H1 (cell line): ENCODE measurements around the gene CGN. TPM values are rescaled to one million over a fixed set of nuclear protein-coding genes. Genes with fewer than 3 reads are reported as not detected.

Experiments
- CTCF ChIA-PET: fragments of 300-600 bp; sonication (Branson Sonifier 250); formaldehyde crosslinking; loops from one replicate; lab custom pipeline; 2021; ENCODE audit not compliant: partially characterized antibody; lab: Charles Lee
- POLR2A ChIA-PET: fragments of 300-600 bp; sonication (Branson Sonifier 250); formaldehyde crosslinking; loops from one replicate; lab custom pipeline; 2021; ENCODE audit warnings: inconsistent platforms; ENCODE audit not compliant: partially characterized antibody; lab: Charles Lee
- DNase-seq, 2 experiments: peaks; one replicate each; pipeline versions ENCODE4 v3.0.0 to v3.0.0-alpha.2; 2010 to 2022; ENCODE audit warnings: low spot score in 2 of 2, low read depth in 1 of 2, mixed read lengths in 1 of 2
- FAIRE-seq: peaks from 2 replicates; lab custom pipeline; 2011; peaks lifted over from hg19 to GRCh38; lab: Jason Lieb, UNC
- H2AFZ ChIP-seq: 2 replicates; pipeline ENCODE4 v1.8.1; 2012; ENCODE audit warnings: low read length, inconsistent platforms
- H2AK5ac ChIP-seq: 2 replicates; pipeline ENCODE4 v1.6.1; 2013; ENCODE audit warnings: low read depth, low read length
- H2BK120ac ChIP-seq: replicated peaks from 2 replicates; pipeline ENCODE3; 2013; ENCODE audit warnings: low read depth, low read length, inconsistent platforms
- H2BK12ac ChIP-seq: 2 replicates; pipeline ENCODE4 v1.6.1; 2013; ENCODE audit warnings: low read depth, low read length
- H2BK15ac ChIP-seq: 2 replicates; pipeline ENCODE4 v1.6.1; 2013; ENCODE audit warnings: low read length
- H2BK20ac ChIP-seq: 2 replicates; pipeline ENCODE4 v1.6.1; 2013; ENCODE audit warnings: low read length
- H2BK5ac ChIP-seq: 2 replicates; pipeline ENCODE4 v1.6.1; 2013; ENCODE audit warnings: low read depth, low read length
- H3K14ac ChIP-seq: 2 replicates; pipeline ENCODE4 v1.6.1; 2013; ENCODE audit warnings: inconsistent platforms; ENCODE audit not compliant: insufficient read length
- H3K18ac ChIP-seq: 2 replicates; pipeline ENCODE4 v1.6.1; 2013; ENCODE audit warnings: low read length; ENCODE audit errors: extremely low read depth
- H3K23ac ChIP-seq: 2 replicates; pipeline ENCODE4 v1.6.1; 2013; ENCODE audit warnings: inconsistent platforms; ENCODE audit not compliant: insufficient read length
- H3K23me2 ChIP-seq: 2 replicates; pipeline ENCODE4 v1.6.1; 2013; ENCODE audit warnings: low read depth, low read length
- H3K27ac ChIP-seq: 2 replicates; pipeline ENCODE4 v1.6.1; 2011; ENCODE audit warnings: low read depth, low read length, inconsistent platforms
- H3K27me3 ChIP-seq, 4 experiments: replicated peaks in 1 of 4; 1 replicate in 1 of 4; 2 replicates in 3 of 4; pipeline versions ENCODE4 v1.6.1 to v1.8.1; 2011 to 2013; ENCODE audit warnings: low read length in 3 of 4, mild to moderate bottlenecking in 3 of 4, inconsistent platforms in 2 of 4, mixed read lengths in 2 of 4, moderate library complexity in 1 of 4; ENCODE audit not compliant: control insufficient read depth in 3 of 4, insufficient read depth in 3 of 4; ENCODE audit errors: extremely low read depth in 1 of 4
- H3K36me3 ChIP-seq, 4 experiments: 2 replicates each; pipeline versions ENCODE4 v1.6.1 to v1.8.1; 2011 to 2013; ENCODE audit warnings: mild to moderate bottlenecking in 4 of 4, low read length in 3 of 4, moderate library complexity in 2 of 4, control low read depth in 1 of 4, inconsistent platforms in 1 of 4; ENCODE audit not compliant: insufficient read depth in 4 of 4, control insufficient read depth in 2 of 4
- H3K4ac ChIP-seq: replicated peaks from 2 replicates; pipeline ENCODE3; 2013; ENCODE audit warnings: low read length, low read depth, mixed read lengths, inconsistent platforms; ENCODE audit not compliant: insufficient read length
- H3K4me1 ChIP-seq, 4 experiments: replicated peaks in 1 of 4; 1 replicate in 1 of 4; 2 replicates in 3 of 4; pipeline versions ENCODE4 v1.6.1 to v1.8.1; 2011 to 2013; ENCODE audit warnings: low read length in 3 of 4, inconsistent platforms in 2 of 4, mixed read lengths in 1 of 4; ENCODE audit not compliant: insufficient read depth in 4 of 4, control insufficient read depth in 3 of 4
- H3K4me2 ChIP-seq, 2 experiments: 2 replicates each; pipeline versions ENCODE4 v1.6.1 to v1.8.1; 2011 to 2013; ENCODE audit warnings: low read depth in 2 of 2, low read length in 2 of 2, control low read depth in 1 of 2, inconsistent platforms in 1 of 2, mild to moderate bottlenecking in 1 of 2; ENCODE audit not compliant: insufficient read depth in 1 of 2
- H3K4me3 ChIP-seq, 4 experiments: fragments of 200-600, 300-600 bp in 1 of 4; sonication (generic), shearing (Covaris generic), sonication (Bioruptor Twin) in 1 of 4; 2 replicates each; pipeline versions ENCODE4 v1.5.1 to v1.8.1; 2011 to 2016; ENCODE audit warnings: low read length in 4 of 4, low read depth in 3 of 4, control low read depth in 2 of 4, inconsistent platforms in 2 of 4, mild to moderate bottlenecking in 2 of 4, mixed read lengths in 1 of 4, moderate library complexity in 1 of 4; ENCODE audit not compliant: insufficient read depth in 2 of 4; ENCODE audit errors: extremely low read depth in 1 of 4
- H3K56ac ChIP-seq: replicated peaks from 2 replicates; pipeline ENCODE3; 2013; ENCODE audit warnings: low read depth, mild to moderate bottlenecking, mixed read lengths, low read length, inconsistent platforms; ENCODE audit not compliant: insufficient read length
- H3K79me1 ChIP-seq: 2 replicates; pipeline ENCODE4 v1.6.1; 2013; ENCODE audit warnings: low read depth, low read length, control low read depth
- H3K79me2 ChIP-seq, 2 experiments: 2 replicates each; pipeline versions ENCODE4 v1.6.1 to v1.8.1; 2012 to 2013; ENCODE audit warnings: low read length in 2 of 2, mild to moderate bottlenecking in 2 of 2, inconsistent platforms in 1 of 2; ENCODE audit not compliant: insufficient read depth in 2 of 2, control insufficient read depth in 1 of 2
- H3K9ac ChIP-seq, 4 experiments: replicated peaks in 1 of 4; 1 replicate in 1 of 4; 2 replicates in 3 of 4; pipeline versions ENCODE4 v1.6.1 to v1.8.1; 2011 to 2013; ENCODE audit warnings: low read depth in 3 of 4, low read length in 3 of 4, control low read depth in 2 of 4, mild to moderate bottlenecking in 2 of 4, moderate library complexity in 2 of 4, inconsistent platforms in 1 of 4; ENCODE audit errors: extremely low read depth in 1 of 4
- H3K9me3 ChIP-seq, 2 experiments: 2 replicates each; pipeline versions ENCODE4 v1.6.1 to v1.8.1; 2012 to 2013; ENCODE audit warnings: mild to moderate bottlenecking in 2 of 2, moderate library complexity in 2 of 2, control low read depth in 1 of 2, inconsistent platforms in 1 of 2, low read depth in 1 of 2, low read length in 1 of 2, mixed read lengths in 1 of 2; ENCODE audit not compliant: insufficient read depth in 2 of 2
- H4K20me1 ChIP-seq, 2 experiments: replicated peaks in 1 of 2; 2 replicates each; pipeline versions ENCODE3 to v1.8.1; 2011 to 2013; ENCODE audit warnings: inconsistent platforms in 2 of 2, low read length in 2 of 2, mild to moderate bottlenecking in 1 of 2; ENCODE audit not compliant: insufficient read depth in 2 of 2, control insufficient read depth in 1 of 2
- H4K5ac ChIP-seq: 2 replicates; pipeline ENCODE4 v1.6.1; 2013; ENCODE audit warnings: low read length, low read depth, mixed read lengths, inconsistent platforms; ENCODE audit not compliant: insufficient read length
- H4K8ac ChIP-seq: 2 replicates; pipeline ENCODE4 v1.8.0; 2013; ENCODE audit warnings: mild to moderate bottlenecking, moderate library complexity, low read length, inconsistent platforms; ENCODE audit not compliant: insufficient read depth; ENCODE audit errors: extremely low read depth
- H4K91ac ChIP-seq: replicated peaks from 2 replicates; pipeline ENCODE3; 2013; ENCODE audit warnings: low read length, mixed read lengths, inconsistent platforms; ENCODE audit not compliant: insufficient read length
- CREB1 ChIP-seq: IDR thresholded peaks from 2 replicates; pipeline ENCODE4 v1.6.1; 2012; ENCODE audit warnings: inconsistent platforms
- EGR1 ChIP-seq: IDR thresholded peaks from 2 replicates; pipeline ENCODE4 v1.6.1; 2011; ENCODE audit warnings: low read depth, low read length, borderline replicate concordance
- MAFK ChIP-seq: IDR thresholded peaks from 2 replicates; pipeline ENCODE4 v1.6.1; 2012; ENCODE audit warnings: low read depth, mild to moderate bottlenecking, improper control_type of control experiment, low read length
- POLR2A ChIP-seq, 2 experiments: IDR thresholded peaks; 1 replicate in 1 of 2; 2 replicates in 1 of 2; pipeline ENCODE4 v1.6.1; 2011; ENCODE audit warnings: low read depth in 2 of 2, low read length in 2 of 2, mild to moderate bottlenecking in 2 of 2; ENCODE audit errors: control extremely low read depth in 1 of 2
- POU5F1 ChIP-seq: IDR thresholded peaks from 2 replicates; pipeline ENCODE4 v1.6.1; 2011; ENCODE audit warnings: low read depth, mild to moderate bottlenecking, low read length, moderate library complexity
- RNF2 ChIP-seq: fragments of 200-900, 300-1000 bp; sonication (generic); IDR thresholded peaks from 2 replicates; pipeline ENCODE4 v1.7.1; 2016; ENCODE audit warnings: borderline replicate concordance, low read depth, mild to moderate bottlenecking, antibody characterized with exemption, low read length; ENCODE audit not compliant: poor library complexity, severe bottlenecking; ENCODE audit errors: missing control alignments
- SIN3A ChIP-seq, 2 experiments: IDR thresholded peaks in 1 of 2; conservative IDR thresholded peaks in 1 of 2; 2 replicates each; pipeline ENCODE4 v1.6.1; 2011 to 2012; ENCODE audit warnings: low read length in 2 of 2, improper control_type of control experiment in 1 of 2, low read depth in 1 of 2, mild to moderate bottlenecking in 1 of 2
- WGBS, 2 experiments: shearing (Covaris generic) in 1 of 2; methylation state at CpG; one replicate each; pipeline versions ENCODE4 v1.1.6 to v1.1.7; 2013 to 2015; ENCODE audit warnings: low lambda C conversion rate in 2 of 2, mixed read lengths in 2 of 2, inconsistent platforms in 1 of 2, low coverage in 1 of 2, missing lambda C conversion rate in 1 of 2; ENCODE audit not compliant: insufficient replicate concordance in 2 of 2, insufficient coverage in 1 of 2, insufficient read length in 1 of 2; ENCODE audit errors: extremely low coverage in 1 of 2, missing lambda C conversion rate in 1 of 2; 5-methylcytosine and 5-hydroxymethylcytosine counted together
- polyA plus RNA-seq, 7 experiments: library from polyadenylated mRNA; depleted of rRNA in 3 of 7; stranded (reverse) in 5 of 7; unstranded in 2 of 7; fragments of >200 nt in 5 of 7; fragments of 200-250 nt in 2 of 7; gene quantifications; 1 replicate in 5 of 7; 2 replicates in 1 of 7; 4 replicates in 1 of 7; pipeline versions ENCODE4 v1.2.1 to v1.2.3, GENCODE V29; 2011 to 2013; ENCODE audit warnings: missing spikeins in 2 of 7, mixed read lengths in 2 of 7
- total RNA-seq: library from RNA; stranded (reverse); fragmentation: NEBNext Ultra II Directional; extraction: Animal tissue kit (Norgen Biotek cat#: 25700); gene quantifications from 2 replicates; pipeline ENCODE4 v1.2.1, GENCODE V29; 2021
- TF ChIP-seq, protein P1 (sequence below): IDR thresholded peaks from 2 replicates; pipeline ENCODE4 v1.6.1; 2011; ENCODE audit warnings: low read depth, mild to moderate bottlenecking, low read length; ENCODE audit not compliant: insufficient read depth
- TF ChIP-seq, protein P2 (sequence below): IDR thresholded peaks from 2 replicates; pipeline ENCODE4 v1.6.1; 2012; ENCODE audit warnings: low read length, inconsistent platforms
- TF ChIP-seq, protein P3 (sequence below): IDR thresholded peaks from 2 replicates; pipeline ENCODE4 v1.6.1; 2012; ENCODE audit warnings: inconsistent platforms

CGN gene
- total and polyA plus RNA-seq, 2 of the 8 experiments (the other 6 are each of a cell fraction or from before 2014, with no cell fraction given), result 15.9 to 52.7 TPM

DNA sequence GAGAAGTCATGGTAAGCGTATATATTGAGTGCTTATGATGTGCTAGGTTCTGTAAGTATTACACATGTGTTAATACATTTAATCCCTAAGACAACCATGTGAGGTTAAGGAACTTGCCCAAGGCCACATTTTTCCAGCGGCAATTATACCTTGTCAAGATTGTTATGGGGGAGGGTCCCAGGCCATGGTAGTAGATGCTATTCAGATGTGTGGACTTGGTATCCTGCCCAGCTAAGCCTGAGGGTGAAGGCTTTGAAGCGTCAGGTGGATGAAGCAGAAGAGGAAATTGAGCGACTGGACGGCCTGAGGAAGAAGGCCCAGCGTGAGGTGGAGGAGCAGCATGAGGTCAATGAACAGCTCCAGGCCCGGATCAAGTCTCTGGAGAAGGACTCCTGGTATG is 25.3 kb downstream of the CGN start:
- Histone ChIP-seq H3K4me3 (no peak overlapping the region), H3K4me1 (peaks cover 0 to 7% (median 6%) of the 10 kb centered on the region in 4 experiments; a peak in 6 of 7 replicates), H3K27ac (no peak overlapping the region), H2BK20ac (no peak overlapping the region), H3K23ac (no peak overlapping the region), H3K9me3 (no peaks in the 10 kb centered on the region), H3K36me3 (peaks cover 18 to 33% (median 30%) of the 10 kb centered on the region in 4 experiments), H4K91ac (no peak overlapping the region), H3K14ac (no peak overlapping the region), H3K9ac (no peak overlapping the region), H4K20me1 (no peaks in the 10 kb centered on the region), H4K5ac (no peak overlapping the region), H2BK12ac (no peak overlapping the region), H3K4ac (no peak overlapping the region), H2BK5ac (no peak overlapping the region), H3K56ac (no peak overlapping the region), H2AK5ac (no peak overlapping the region), H3K27me3 (no peaks in the 10 kb centered on the region), H4K8ac (no peak overlapping the region), H3K4me2 (no peak overlapping the region), H3K79me1 (no peaks in the 10 kb centered on the region; the same call in 1 of the 2 replicates), H3K18ac (no peak overlapping the region), H3K79me2 (peaks cover 0 to 3% of the 10 kb centered on the region in 2 experiments; a peak in 2 of 4 replicates), H2BK120ac (no peak overlapping the region), H2AFZ (no peak overlapping the region), H2BK15ac (no peak overlapping the region), H3K23me2 (peaks cover 9% of the 10 kb centered on the region; the same call in 1 of the 2 replicates)
- WGBS, 2 experiments, result 93% methylated on average over 7 of the region's 7 CpGs; no CpG with 5 or more reads in 1 of the 2 experiments
- ChIA-PET POLR2A (interaction anchor here (18.0 kb wide), 1 partner anchor 19 kb away, joined by 283 read pairs; the partner anchor contains the start of gene CGN), CTCF (interaction anchor here (0.6 to 8.8 kb wide), 6 partner anchors 15 to 861 kb away, joined by 3 to 54 read pairs (median 3); no protein-coding TSS in a partner anchor)
- DNase-seq (no peak), FAIRE-seq (no peak)
- TF ChIP-seq MAFK (no peak), CREB1 (no peak), EGR1 (no peak), RNF2 (no peak), POLR2A (IDR thresholded peaks at IDR 0.05; ENCODE audit: control extremely low read depth in 1 of 2, low read depth in 2 of 2, low read length in 2 of 2) (no peak), SIN3A (conservative IDR thresholded peaks at IDR 0.05 in 1 of 2, IDR thresholded peaks at IDR 0.05 in 1 of 2; ENCODE audit: low read depth in 1 of 2, low read length in 2 of 2) (no peak), POU5F1 (no peak)
- TF ChIP-seq, protein P1, sequence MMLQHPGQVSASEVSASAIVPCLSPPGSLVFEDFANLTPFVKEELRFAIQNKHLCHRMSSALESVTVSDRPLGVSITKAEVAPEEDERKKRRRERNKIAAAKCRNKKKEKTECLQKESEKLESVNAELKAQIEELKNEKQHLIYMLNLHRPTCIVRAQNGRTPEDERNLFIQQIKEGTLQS, result no peak
- TF ChIP-seq, protein P2, sequence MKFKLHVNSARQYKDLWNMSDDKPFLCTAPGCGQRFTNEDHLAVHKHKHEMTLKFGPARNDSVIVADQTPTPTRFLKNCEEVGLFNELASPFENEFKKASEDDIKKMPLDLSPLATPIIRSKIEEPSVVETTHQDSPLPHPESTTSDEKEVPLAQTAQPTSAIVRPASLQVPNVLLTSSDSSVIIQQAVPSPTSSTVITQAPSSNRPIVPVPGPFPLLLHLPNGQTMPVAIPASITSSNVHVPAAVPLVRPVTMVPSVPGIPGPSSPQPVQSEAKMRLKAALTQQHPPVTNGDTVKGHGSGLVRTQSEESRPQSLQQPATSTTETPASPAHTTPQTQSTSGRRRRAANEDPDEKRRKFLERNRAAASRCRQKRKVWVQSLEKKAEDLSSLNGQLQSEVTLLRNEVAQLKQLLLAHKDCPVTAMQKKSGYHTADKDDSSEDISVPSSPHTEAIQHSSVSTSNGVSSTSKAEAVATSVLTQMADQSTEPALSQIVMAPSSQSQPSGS, result no peak
- TF ChIP-seq, protein P3, sequence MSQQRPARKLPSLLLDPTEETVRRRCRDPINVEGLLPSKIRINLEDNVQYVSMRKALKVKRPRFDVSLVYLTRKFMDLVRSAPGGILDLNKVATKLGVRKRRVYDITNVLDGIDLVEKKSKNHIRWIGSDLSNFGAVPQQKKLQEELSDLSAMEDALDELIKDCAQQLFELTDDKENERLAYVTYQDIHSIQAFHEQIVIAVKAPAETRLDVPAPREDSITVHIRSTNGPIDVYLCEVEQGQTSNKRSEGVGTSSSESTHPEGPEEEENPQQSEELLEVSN, result no peak
